HG02885 (cell line): ENCODE results near the gene TAS2R60.
"Not testable (repeated sequence)": the region's sequence is repeated elsewhere in the genome, so short reads cannot be mapped to it uniquely, and the experiment has no call there.

Source experiments
- ATAC-seq: cut with Tn5 transposase; IDR thresholded peaks from one replicate; pipeline ENCODE4 v1.9.1; 2021; ENCODE audit warnings: mild to moderate bottlenecking; ENCODE audit not compliant: unreplicated experiment, poor library complexity

TAS2R60 gene

GRCh38 chr7:143443153-143443552 is at the start of gene TAS2R60:
TSS of gene TAS2R60 (plus strand) at chr7:143443453. CDS start at chr7:143443453, 0 bp downstream.
- ATAC-seq, result no peak

- ATAC-seq, result no peak
These were observed 49.2 kb upstream of the TAS2R60 start for GRCh38 chr7:143394068-143394467.

- ATAC-seq, result no peak
These were observed 48.5 kb upstream of the TAS2R60 start for GRCh38 chr7:143394777-143395176.

GRCh38 chr7:143395187-143396149 is 47.8 kb upstream of the TAS2R60 start:
- ATAC-seq, result peak; percentile 47

- no peak for ATAC-seq
These were observed 47.1 kb upstream of the TAS2R60 start for GRCh38 chr7:143396182-143396581.

GRCh38 chr7:143396625-143397556 is 46.4 kb upstream of the TAS2R60 start:
- no peak for ATAC-seq

- no peak for ATAC-seq
These were observed 45.3 kb upstream of the TAS2R60 start for GRCh38 chr7:143397710-143398530.

GRCh38 chr7:143398616-143399015 is 44.6 kb upstream of the TAS2R60 start:
- no peak for ATAC-seq

GRCh38 chr7:143399151-143399550 is 44.1 kb upstream of the TAS2R60 start:
- ATAC-seq, result no peak

GRCh38 chr7:143399642-143400041 is 43.6 kb upstream of the TAS2R60 start:
- no peak for ATAC-seq

- ATAC-seq, result no peak
These were observed 42.0 kb upstream of the TAS2R60 start for GRCh38 chr7:143401265-143401664.

- ATAC-seq, result not testable (repeated sequence)
These were observed 41.0 kb upstream of the TAS2R60 start for GRCh38 chr7:143402233-143402632.

- no peak for ATAC-seq
These were observed 37.9 kb upstream of the TAS2R60 start for GRCh38 chr7:143405173-143406001.

- ATAC-seq, result no peak
These were observed 37.3 kb upstream of the TAS2R60 start for GRCh38 chr7:143406002-143406357.

- ATAC-seq, result no peak
These were observed 35.7 kb upstream of the TAS2R60 start for GRCh38 chr7:143407287-143408251.

GRCh38 chr7:143408252-143408685 is 35.0 kb upstream of the TAS2R60 start:
- ATAC-seq, result peak; percentile 3

GRCh38 chr7:143408686-143409561 is 34.3 kb upstream of the TAS2R60 start, which contains the start of gene EPHA1:
TSS of gene EPHA1 (minus strand) at chr7:143408856. CDS start at chr7:143408805, 51 bp downstream.
- peak; percentile 67 for ATAC-seq
